Ovary (tissue), 3 donors: Measurements from ENCODE around the gene LIMK2.

Experiments
- CTCF ChIP-seq, 3 donors: fragments of 450-650 bp in 2 of 3; fragments of 200-600 bp in 1 of 3; IDR thresholded peaks; one replicate each; pipeline versions ENCODE4 v1.5.1 to v1.8.0; 2016 to 2022; ENCODE audit warnings: antibody characterized with exemption in 3 of 3, mild to moderate bottlenecking in 1 of 3
- EP300 ChIP-seq: sonication (generic); formaldehyde crosslinking; IDR thresholded peaks from one replicate; pipeline ENCODE4 v1.6.1; 2017; ENCODE audit warnings: antibody characterized with exemption
- POLR2A ChIP-seq: fragments of 450-650 bp; IDR thresholded peaks from one replicate; pipeline ENCODE4 v1.6.1; 2017; ENCODE audit warnings: antibody characterized with exemption, mild to moderate bottlenecking, moderate library complexity
- donor health status: DM: no; HTN: no; CAD: no.

GRCh38 chr22:31263896-31264640 lies 52.0 kb downstream of the LIMK2 start:
- TF ChIP-seq CTCF (IDR thresholded peaks at IDR 0.05) (no peak), EP300 (no peak), POLR2A (no peak)
